SK-N-SH (cell line): Measurements from ENCODE around the gene SHISAL1. TPM values are rescaled to one million over a fixed set of nuclear protein-coding genes. Genes with fewer than 3 reads are reported as not detected.

Experiments used
- CTCF ChIA-PET: fragments of 300-600, 350-600 bp; formaldehyde crosslinking; extraction: SDS; loops from one replicate; lab custom pipeline; 2021; lab: Yijun Ruan, JAX
- POLR2A ChIA-PET: fragments of 350-600 bp; sonication (Branson Sonifier 250); formaldehyde crosslinking; extraction: SDS; loops from one replicate; lab custom pipeline; 2020; ENCODE audit warnings: antibody characterized with exemption, inconsistent platforms; lab: Yijun Ruan, JAX
- DNase-seq: peaks from one replicate; pipeline ENCODE4 v3.0.0; 2012
- H2AFZ ChIP-seq: fragments of 200-600 bp; sonication (generic); 2 replicates; pipeline ENCODE4 v1.8.1; 2016; ENCODE audit warnings: antibody characterized with exemption, mild to moderate bottlenecking, low read depth
- H3F3A ChIP-seq: fragments of 200-600 bp; sonication (generic); replicated peaks from 2 replicates; pipeline ENCODE3; 2016; ENCODE audit warnings: antibody characterized with exemption, mild to moderate bottlenecking; ENCODE audit not compliant: insufficient read depth
- H3K27ac ChIP-seq, 2 experiments: fragments of 200-500 bp in 1 of 2; fragments of 200-600 bp in 1 of 2; sonication (Bioruptor generic) in 1 of 2; sonication (generic), shearing (Covaris generic) in 1 of 2; 2 replicates each; pipeline versions ENCODE4 v1.5.1 to v1.6.1; 2014 to 2016; ENCODE audit warnings: low read depth in 2 of 2, inconsistent platforms in 1 of 2, low read length in 1 of 2, mild to moderate bottlenecking in 1 of 2, mixed read lengths in 1 of 2
- H3K27me3 ChIP-seq: fragments of 200-600 bp; sonication (generic), shearing (Covaris generic); 2 replicates; pipeline ENCODE4 v1.6.1; 2016; ENCODE audit warnings: mixed run types; ENCODE audit not compliant: insufficient read depth
- H3K36me3 ChIP-seq, 2 experiments: fragments of 200-500 bp in 1 of 2; fragments of 200-600 bp in 1 of 2; sonication (Bioruptor generic) in 1 of 2; sonication (generic) in 1 of 2; replicated peaks in 1 of 2; 2 replicates each; pipeline versions ENCODE3 to v1.5.1; 2014 to 2016; ENCODE audit warnings: low read length in 1 of 2, mild to moderate bottlenecking in 1 of 2; ENCODE audit not compliant: insufficient read depth in 2 of 2, control insufficient read depth in 1 of 2
- H3K4me1 ChIP-seq, 2 experiments: fragments of 200-500 bp in 1 of 2; fragments of 200-600 bp in 1 of 2; sonication (Bioruptor generic) in 1 of 2; sonication (generic), shearing (Covaris generic) in 1 of 2; 2 replicates each; pipeline versions ENCODE4 v1.5.1 to v1.6.1; 2014 to 2016; ENCODE audit warnings: low read depth in 1 of 2, low read length in 1 of 2, mixed run types in 1 of 2; ENCODE audit not compliant: insufficient read depth in 2 of 2, control insufficient read depth in 1 of 2
- H3K4me2 ChIP-seq: fragments of 200-600 bp; sonication (generic), shearing (Covaris generic); 2 replicates; pipeline ENCODE4 v1.6.1; 2017; ENCODE audit warnings: mixed run types
- H3K4me3 ChIP-seq, 2 experiments: fragments of 200-500 bp in 1 of 2; fragments of 200-600 bp in 1 of 2; sonication (Bioruptor generic) in 1 of 2; sonication (generic), shearing (Covaris generic) in 1 of 2; 2 replicates each; pipeline versions ENCODE4 v1.5.1 to v1.8.1; 2014 to 2016; ENCODE audit warnings: low read depth in 2 of 2, inconsistent platforms in 1 of 2, low read length in 1 of 2, mild to moderate bottlenecking in 1 of 2, mixed read lengths in 1 of 2, moderate library complexity in 1 of 2
- H3K79me2 ChIP-seq: fragments of 200-600 bp; sonication (generic); 2 replicates; pipeline ENCODE4 v1.8.1; 2017; ENCODE audit warnings: mild to moderate bottlenecking; ENCODE audit not compliant: insufficient read depth
- H3K9ac ChIP-seq: fragments of 200-600 bp; sonication (generic); 2 replicates; pipeline ENCODE4 v1.6.1; 2017; ENCODE audit warnings: mixed run types
- H3K9me2 ChIP-seq: fragments of 200-600 bp; sonication (generic); 2 replicates; pipeline ENCODE4 v1.6.1; 2017; ENCODE audit warnings: mixed run types
- H3K9me3 ChIP-seq: fragments of 200-600 bp; sonication (generic); 2 replicates; pipeline ENCODE4 v1.6.1; 2017; ENCODE audit warnings: mixed run types, mild to moderate bottlenecking, moderate library complexity
- H4K20me1 ChIP-seq: fragments of 200-600 bp; sonication (generic); 2 replicates; pipeline ENCODE4 v1.6.1; 2017; ENCODE audit warnings: mild to moderate bottlenecking, mixed run types; ENCODE audit not compliant: insufficient read depth
- EP300 ChIP-seq, 2 experiments: IDR thresholded peaks; 2 replicates each; pipeline versions ENCODE4 v1.4.0 to v1.6.1; 2012; ENCODE audit warnings: borderline replicate concordance in 1 of 2, low read depth in 1 of 2, low read length in 1 of 2
- FOXJ3 ChIP-seq: sonication (generic); formaldehyde crosslinking; IDR thresholded peaks from 2 replicates; pipeline ENCODE4 v1.5.1; 2020; ENCODE audit warnings: mild to moderate bottlenecking, missing genetic modification reagents
- GATA2 ChIP-seq: sonication (generic); formaldehyde crosslinking; IDR thresholded peaks from 2 replicates; pipeline ENCODE4 v1.5.0; 2020; ENCODE audit warnings: mild to moderate bottlenecking, missing genetic modification reagents
- NFIC ChIP-seq: IDR thresholded peaks from 2 replicates; pipeline ENCODE4 v1.4.0; 2012; ENCODE audit warnings: borderline replicate concordance
- RAD21 ChIP-seq: IDR thresholded peaks from 2 replicates; pipeline ENCODE4 v1.6.1; 2012; ENCODE audit warnings: mild to moderate bottlenecking, low read length
- RCOR1 ChIP-seq: fragments of 150-350 bp; IDR thresholded peaks from 2 replicates; pipeline ENCODE4 v1.6.1; 2017; ENCODE audit warnings: antibody characterized with exemption, low read length
- RFX5 ChIP-seq: IDR thresholded peaks from 2 replicates; pipeline ENCODE4 v1.6.1; 2012; ENCODE audit warnings: mild to moderate bottlenecking, improper control_type of control experiment, low read length
- TCF12 ChIP-seq: IDR thresholded peaks from 2 replicates; pipeline ENCODE4 v1.4.0; 2012
- YY1 ChIP-seq: IDR thresholded peaks from 2 replicates; pipeline ENCODE4 v1.4.0; 2012; ENCODE audit warnings: low read depth, mild to moderate bottlenecking
- WGBS: methylation state at CpG from one replicate; pipeline ENCODE4 v1.1.6; 2017; ENCODE audit warnings: low lambda C conversion rate; 5-methylcytosine and 5-hydroxymethylcytosine counted together
- polyA plus RNA-seq, 3 experiments: library from polyadenylated mRNA; depleted of rRNA; stranded (reverse); fragments of >200 nt; gene quantifications; 2 replicates each; pipeline ENCODE4 v1.2.3, GENCODE V29; 2012
- TF ChIP-seq, protein P1 (sequence below): IDR thresholded peaks from 2 replicates; pipeline ENCODE4 v1.6.1; 2012; ENCODE audit warnings: mild to moderate bottlenecking, low read depth, low read length, moderate library complexity
- TF ChIP-seq, protein P2 (sequence below): IDR thresholded peaks from 2 replicates; pipeline ENCODE4; 2012
- TF ChIP-seq, protein P3 (sequence below): fragments of 150-350 bp; IDR thresholded peaks from 2 replicates; pipeline ENCODE4 v1.6.1; 2017; ENCODE audit warnings: antibody characterized with exemption, low read length, low read depth, borderline replicate concordance
- TF ChIP-seq, protein P4 (sequence below): IDR thresholded peaks from 2 replicates; pipeline ENCODE4 v1.4.0; 2012; ENCODE audit warnings: low read depth
- TF ChIP-seq, protein P5 (sequence below): fragments of 150-350 bp; IDR thresholded peaks from 2 replicates; pipeline ENCODE4 v1.6.1; 2016; ENCODE audit warnings: mild to moderate bottlenecking, low read depth, low read length
- TF ChIP-seq, protein P6 (sequence below): IDR thresholded peaks from 2 replicates; pipeline ENCODE4 v1.4.0; 2012; ENCODE audit warnings: low read depth, borderline replicate concordance
- TF ChIP-seq, protein P7 (sequence below): fragments of 200-600 bp; sonication (generic); IDR thresholded peaks from 2 replicates; pipeline ENCODE4 v1.6.1; 2017; ENCODE audit warnings: antibody characterized with exemption, mild to moderate bottlenecking, moderate library complexity

The SHISAL1 gene
- polyA plus RNA-seq, 1 of the 3 experiments (the other 2 are of a cell fraction): 0.10 TPM

DNA sequence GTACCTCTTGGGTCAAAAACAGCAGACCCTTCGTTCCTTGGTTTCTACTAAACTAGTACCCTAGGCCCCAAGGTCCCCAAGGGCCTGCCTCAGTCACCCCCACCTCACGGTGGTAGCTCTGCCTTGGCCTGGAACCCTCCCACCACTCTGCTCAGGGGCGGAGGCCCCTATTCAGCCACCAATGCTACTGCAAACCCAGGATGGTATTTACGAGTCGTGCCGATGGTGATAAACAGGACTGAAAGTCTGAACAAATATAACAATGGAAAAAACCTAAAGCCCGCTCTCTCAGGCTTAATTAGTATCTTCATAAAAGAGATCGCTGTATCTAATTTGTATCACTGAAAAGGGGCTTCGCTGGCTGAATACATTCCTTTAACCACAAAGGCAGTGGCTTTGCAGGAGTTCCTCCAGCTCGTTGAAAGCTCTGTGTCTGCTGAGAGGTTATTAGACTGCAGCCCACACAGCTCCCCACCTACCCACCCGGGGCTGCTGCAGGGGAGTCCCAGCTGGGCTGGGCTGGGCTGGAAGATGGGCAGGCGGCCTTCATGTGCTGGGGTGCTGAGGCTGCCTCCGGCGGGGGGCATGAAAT is 15.2 kb downstream of the SHISAL1 start:
- no peak overlapping the region for H3K4me3 ChIP-seq
- H3K36me3 ChIP-seq: no peaks in the 10 kb centered on the region
- H2AFZ ChIP-seq: no peak overlapping the region
- no peaks in the 10 kb centered on the region for H4K20me1 ChIP-seq
- no peak overlapping the region for H3K4me2 ChIP-seq
- no peaks in the 10 kb centered on the region; the same call in 1 of the 2 replicates for H3K27me3 ChIP-seq
- H3K4me1 ChIP-seq: no peaks in the 10 kb centered on the region
- no peaks in the 10 kb centered on the region for H3F3A ChIP-seq
- H3K9me3 ChIP-seq: 0 out of 2 replicates have a peak, but pooled peaks cover 4% of the 10 kb centered on the region
- no peak for DNase-seq
- WGBS: 91% methylated on average over 9 of the region's 14 CpGs
- H3K9me2 ChIP-seq: no peaks in the 10 kb centered on the region
- CTCF ChIA-PET: interaction anchor here (1.0 to 1.2 kb wide), 2 partner anchors 61 to 326 kb away, joined by 3 read pairs; no protein-coding TSS in a partner anchor
- POLR2A ChIA-PET: interaction anchor here (0.6 kb wide), 1 partner anchor 116 kb away, joined by 3 read pairs; no protein-coding TSS in a partner anchor
- no peak overlapping the region for H3K9ac ChIP-seq
- TF ChIP-seq, protein P1, sequence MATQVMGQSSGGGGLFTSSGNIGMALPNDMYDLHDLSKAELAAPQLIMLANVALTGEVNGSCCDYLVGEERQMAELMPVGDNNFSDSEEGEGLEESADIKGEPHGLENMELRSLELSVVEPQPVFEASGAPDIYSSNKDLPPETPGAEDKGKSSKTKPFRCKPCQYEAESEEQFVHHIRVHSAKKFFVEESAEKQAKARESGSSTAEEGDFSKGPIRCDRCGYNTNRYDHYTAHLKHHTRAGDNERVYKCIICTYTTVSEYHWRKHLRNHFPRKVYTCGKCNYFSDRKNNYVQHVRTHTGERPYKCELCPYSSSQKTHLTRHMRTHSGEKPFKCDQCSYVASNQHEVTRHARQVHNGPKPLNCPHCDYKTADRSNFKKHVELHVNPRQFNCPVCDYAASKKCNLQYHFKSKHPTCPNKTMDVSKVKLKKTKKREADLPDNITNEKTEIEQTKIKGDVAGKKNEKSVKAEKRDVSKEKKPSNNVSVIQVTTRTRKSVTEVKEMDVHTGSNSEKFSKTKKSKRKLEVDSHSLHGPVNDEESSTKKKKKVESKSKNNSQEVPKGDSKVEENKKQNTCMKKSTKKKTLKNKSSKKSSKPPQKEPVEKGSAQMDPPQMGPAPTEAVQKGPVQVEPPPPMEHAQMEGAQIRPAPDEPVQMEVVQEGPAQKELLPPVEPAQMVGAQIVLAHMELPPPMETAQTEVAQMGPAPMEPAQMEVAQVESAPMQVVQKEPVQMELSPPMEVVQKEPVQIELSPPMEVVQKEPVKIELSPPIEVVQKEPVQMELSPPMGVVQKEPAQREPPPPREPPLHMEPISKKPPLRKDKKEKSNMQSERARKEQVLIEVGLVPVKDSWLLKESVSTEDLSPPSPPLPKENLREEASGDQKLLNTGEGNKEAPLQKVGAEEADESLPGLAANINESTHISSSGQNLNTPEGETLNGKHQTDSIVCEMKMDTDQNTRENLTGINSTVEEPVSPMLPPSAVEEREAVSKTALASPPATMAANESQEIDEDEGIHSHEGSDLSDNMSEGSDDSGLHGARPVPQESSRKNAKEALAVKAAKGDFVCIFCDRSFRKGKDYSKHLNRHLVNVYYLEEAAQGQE: no peak
- TF ChIP-seq, protein P2, sequence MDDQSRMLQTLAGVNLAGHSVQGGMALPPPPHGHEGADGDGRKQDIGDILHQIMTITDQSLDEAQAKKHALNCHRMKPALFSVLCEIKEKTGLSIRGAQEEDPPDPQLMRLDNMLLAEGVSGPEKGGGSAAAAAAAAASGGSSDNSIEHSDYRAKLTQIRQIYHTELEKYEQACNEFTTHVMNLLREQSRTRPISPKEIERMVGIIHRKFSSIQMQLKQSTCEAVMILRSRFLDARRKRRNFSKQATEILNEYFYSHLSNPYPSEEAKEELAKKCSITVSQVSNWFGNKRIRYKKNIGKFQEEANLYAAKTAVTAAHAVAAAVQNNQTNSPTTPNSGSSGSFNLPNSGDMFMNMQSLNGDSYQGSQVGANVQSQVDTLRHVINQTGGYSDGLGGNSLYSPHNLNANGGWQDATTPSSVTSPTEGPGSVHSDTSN: no peak
- TF ChIP-seq RAD21 (no peak), FOXJ3 (CRISPR knock-in tag) (no peak), TCF12 (no peak), RCOR1 (no peak), GATA2 (CRISPR knock-in tag) (no peak), RFX5 (no peak), EP300 (IDR thresholded peaks at IDR 0.05; ENCODE audit: borderline replicate concordance in 1 of 2, low read depth in 1 of 2, low read length in 1 of 2) (no peak), YY1 (no peak), NFIC (no peak)
- TF ChIP-seq, protein P3, sequence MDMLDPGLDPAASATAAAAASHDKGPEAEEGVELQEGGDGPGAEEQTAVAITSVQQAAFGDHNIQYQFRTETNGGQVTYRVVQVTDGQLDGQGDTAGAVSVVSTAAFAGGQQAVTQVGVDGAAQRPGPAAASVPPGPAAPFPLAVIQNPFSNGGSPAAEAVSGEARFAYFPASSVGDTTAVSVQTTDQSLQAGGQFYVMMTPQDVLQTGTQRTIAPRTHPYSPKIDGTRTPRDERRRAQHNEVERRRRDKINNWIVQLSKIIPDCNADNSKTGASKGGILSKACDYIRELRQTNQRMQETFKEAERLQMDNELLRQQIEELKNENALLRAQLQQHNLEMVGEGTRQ: no peak
- TF ChIP-seq, protein P4, sequence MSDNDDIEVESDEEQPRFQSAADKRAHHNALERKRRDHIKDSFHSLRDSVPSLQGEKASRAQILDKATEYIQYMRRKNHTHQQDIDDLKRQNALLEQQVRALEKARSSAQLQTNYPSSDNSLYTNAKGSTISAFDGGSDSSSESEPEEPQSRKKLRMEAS: no peak
- TF ChIP-seq, protein P5, sequence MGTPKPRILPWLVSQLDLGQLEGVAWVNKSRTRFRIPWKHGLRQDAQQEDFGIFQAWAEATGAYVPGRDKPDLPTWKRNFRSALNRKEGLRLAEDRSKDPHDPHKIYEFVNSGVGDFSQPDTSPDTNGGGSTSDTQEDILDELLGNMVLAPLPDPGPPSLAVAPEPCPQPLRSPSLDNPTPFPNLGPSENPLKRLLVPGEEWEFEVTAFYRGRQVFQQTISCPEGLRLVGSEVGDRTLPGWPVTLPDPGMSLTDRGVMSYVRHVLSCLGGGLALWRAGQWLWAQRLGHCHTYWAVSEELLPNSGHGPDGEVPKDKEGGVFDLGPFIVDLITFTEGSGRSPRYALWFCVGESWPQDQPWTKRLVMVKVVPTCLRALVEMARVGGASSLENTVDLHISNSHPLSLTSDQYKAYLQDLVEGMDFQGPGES: no peak
- TF ChIP-seq, protein P6, sequence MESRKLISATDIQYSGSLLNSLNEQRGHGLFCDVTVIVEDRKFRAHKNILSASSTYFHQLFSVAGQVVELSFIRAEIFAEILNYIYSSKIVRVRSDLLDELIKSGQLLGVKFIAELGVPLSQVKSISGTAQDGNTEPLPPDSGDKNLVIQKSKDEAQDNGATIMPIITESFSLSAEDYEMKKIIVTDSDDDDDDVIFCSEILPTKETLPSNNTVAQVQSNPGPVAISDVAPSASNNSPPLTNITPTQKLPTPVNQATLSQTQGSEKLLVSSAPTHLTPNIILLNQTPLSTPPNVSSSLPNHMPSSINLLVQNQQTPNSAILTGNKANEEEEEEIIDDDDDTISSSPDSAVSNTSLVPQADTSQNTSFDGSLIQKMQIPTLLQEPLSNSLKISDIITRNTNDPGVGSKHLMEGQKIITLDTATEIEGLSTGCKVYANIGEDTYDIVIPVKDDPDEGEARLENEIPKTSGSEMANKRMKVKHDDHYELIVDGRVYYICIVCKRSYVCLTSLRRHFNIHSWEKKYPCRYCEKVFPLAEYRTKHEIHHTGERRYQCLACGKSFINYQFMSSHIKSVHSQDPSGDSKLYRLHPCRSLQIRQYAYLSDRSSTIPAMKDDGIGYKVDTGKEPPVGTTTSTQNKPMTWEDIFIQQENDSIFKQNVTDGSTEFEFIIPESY: no peak
- TF ChIP-seq, protein P7, sequence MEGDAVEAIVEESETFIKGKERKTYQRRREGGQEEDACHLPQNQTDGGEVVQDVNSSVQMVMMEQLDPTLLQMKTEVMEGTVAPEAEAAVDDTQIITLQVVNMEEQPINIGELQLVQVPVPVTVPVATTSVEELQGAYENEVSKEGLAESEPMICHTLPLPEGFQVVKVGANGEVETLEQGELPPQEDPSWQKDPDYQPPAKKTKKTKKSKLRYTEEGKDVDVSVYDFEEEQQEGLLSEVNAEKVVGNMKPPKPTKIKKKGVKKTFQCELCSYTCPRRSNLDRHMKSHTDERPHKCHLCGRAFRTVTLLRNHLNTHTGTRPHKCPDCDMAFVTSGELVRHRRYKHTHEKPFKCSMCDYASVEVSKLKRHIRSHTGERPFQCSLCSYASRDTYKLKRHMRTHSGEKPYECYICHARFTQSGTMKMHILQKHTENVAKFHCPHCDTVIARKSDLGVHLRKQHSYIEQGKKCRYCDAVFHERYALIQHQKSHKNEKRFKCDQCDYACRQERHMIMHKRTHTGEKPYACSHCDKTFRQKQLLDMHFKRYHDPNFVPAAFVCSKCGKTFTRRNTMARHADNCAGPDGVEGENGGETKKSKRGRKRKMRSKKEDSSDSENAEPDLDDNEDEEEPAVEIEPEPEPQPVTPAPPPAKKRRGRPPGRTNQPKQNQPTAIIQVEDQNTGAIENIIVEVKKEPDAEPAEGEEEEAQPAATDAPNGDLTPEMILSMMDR: no peak
- H3K79me2 ChIP-seq: no peaks in the 10 kb centered on the region
- no peak overlapping the region for H3K27ac ChIP-seq
